Stimulated activated CD8-positive, alpha-beta memory T cell treated with anti-CD3 and anti-CD28 coated beads, Interleukin-15, amount 100 ng/mL, for 4 hours (primary cell): ENCODE results near the gene PLA2R1.
"Not testable (repeated sequence)": the region's sequence is repeated elsewhere in the genome, so short reads cannot be mapped to it uniquely, and the experiment has no call there.

Source experiments
- DNase-seq, 2 donors: peaks; one replicate each; pipeline ENCODE4 v3.0.0-alpha.2; 2020; ENCODE audit warnings: low read depth in 2 of 2

Gene PLA2R1

DNA sequence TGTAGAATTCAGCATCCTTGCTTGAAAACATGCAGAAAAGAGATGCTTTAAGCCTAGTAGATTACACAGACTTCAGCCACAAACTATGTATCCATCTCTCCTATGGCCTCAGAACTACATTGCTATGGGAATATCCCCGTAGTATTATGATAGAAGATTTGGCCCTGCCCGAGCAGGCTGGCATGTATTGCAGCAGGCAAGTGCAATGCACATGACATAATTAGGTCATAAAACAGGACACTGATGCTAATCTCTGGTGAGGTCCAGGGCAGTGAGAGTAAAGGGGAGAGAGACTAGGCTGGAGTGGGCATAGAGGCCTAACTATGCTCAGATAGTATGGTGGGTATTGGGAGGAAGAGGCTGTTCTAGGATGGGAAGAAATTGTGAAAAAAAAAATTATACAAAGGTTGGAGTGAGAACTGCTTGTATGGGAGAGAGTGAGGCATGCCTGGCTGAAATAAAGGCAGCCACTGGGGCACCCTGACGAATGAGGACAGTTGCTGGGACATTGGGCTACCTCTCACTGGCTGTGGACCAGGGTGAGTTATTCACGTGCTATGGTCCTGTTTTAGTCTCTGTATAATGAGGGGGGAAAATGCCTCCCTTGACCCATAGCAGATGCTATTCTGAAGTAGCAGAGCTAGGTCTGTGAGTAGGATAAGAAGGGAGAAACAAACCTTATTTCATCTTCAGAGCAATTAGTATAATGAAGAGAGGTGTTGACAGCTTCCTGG lies 1.6 kb upstream of the PLA2R1 start:
- DNase-seq: no peak

DNA sequence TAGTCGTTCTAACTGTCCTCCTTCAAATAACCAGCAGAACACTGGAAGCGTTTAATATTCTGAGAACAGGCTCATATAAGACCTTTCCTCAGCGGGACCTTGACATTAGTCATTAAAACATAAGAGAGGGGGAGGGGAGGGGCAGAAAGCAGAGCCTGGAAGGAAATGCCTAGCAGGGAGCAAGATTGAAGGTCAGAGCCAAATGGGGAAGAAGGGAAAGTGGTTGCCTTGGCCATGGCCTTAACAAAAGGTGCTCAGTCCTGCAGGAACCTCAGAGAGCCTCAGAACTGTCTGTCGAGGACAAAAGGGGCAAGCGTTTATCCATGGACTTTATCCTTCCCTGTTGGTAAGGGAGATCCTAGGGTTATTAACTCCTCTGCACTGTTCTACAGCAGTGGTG lies 856 bp upstream of the PLA2R1 start:
- DNase-seq: no peak

DNA sequence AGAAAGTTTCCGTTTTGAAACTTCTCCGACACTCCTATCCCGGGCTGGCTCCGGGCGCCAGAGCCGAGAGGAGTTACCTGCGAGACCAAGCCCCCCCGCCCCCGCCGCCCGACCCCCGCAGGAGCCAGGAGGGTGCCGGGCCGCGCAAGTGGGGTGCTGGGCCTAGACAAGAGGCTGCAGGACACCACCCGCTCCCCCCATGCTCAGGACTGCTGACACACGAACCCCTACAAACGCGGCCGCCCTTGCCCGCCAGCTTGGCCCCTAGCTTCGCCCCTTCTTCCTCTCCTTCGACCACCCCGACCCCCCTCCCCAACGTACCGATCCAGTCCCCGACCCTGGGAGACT lies 497 bp downstream of the PLA2R1 start:
- DNase-seq: no peak

DNA sequence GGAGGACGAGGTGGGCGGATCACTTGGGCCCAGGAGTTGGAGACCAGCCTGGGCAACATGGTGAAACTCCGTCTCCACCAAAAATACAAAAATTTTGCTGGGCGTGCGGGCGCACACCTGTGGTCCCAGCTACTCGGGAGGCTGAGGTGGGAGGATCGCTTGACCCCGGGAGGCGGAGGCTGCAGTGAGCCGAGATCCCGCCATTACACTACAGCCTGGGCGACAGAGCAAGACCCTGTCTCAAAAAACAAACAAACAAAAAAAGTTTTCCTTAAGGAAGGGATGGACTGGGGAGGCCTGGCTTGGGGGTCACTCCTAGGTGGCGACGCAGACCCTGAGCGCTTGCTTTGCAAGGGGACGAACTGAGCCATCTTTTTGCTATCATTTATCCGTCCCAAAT lies 882 bp downstream of the PLA2R1 start:
- no peak for DNase-seq

DNA sequence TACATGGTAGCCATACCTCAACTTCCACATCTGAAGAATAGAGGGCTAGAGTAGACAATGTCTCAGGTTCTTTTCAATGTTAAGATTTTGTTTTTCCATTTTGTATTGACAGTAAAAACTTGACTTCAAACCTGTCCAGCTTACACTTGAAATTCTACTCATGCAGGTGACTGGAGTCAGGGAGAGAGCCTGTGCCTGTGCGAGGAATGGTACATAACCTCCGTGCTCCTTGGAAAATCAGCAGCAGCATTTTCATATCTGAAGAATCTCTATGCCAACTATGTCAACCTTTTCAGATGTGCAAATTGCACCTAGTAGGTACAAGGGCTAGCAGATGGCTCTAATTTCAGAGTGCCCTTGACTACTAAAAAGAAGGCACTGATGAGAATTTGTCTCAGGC lies 2.1 kb downstream of the PLA2R1 start:
- no peak for DNase-seq

DNA sequence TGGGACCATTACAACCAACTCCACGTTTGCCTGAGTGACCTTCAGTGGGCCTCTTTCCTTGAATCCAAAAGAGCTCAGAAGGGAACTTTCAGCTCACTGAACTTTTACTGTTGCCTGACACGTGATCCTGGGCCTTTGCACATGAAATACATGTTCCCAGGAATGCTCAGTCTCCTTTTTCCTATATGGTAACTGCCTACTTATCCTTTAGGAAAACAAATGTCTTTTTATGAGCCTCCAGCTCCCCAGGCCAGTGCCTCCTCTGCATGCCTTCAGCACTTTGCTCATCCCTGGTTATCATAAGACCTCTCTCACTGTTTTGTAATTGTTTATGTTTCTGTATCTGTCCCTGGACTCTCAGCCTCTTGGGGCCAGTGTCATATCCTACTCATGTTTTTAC lies 5.1 kb downstream of the PLA2R1 start:
- DNase-seq: no peak

DNA sequence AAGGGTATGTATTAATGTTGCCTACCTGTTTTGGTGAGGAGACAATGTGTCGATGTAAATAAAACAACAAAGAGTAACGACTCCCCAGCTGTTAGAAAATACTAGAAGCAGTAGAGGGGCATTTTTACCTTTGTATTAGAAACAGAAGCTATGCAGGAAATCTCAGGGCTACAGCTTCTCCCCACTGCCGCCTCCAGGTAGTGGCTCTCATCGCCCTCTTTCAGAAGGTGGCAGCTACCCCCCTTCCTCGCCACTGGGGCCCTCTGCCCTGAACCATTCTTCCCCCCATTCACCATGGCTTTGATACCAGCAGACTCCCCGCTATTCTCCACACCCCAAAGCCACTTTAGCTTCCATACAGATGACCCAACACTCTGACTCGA lies 6.7 kb downstream of the PLA2R1 start:
- no peak for DNase-seq

DNA sequence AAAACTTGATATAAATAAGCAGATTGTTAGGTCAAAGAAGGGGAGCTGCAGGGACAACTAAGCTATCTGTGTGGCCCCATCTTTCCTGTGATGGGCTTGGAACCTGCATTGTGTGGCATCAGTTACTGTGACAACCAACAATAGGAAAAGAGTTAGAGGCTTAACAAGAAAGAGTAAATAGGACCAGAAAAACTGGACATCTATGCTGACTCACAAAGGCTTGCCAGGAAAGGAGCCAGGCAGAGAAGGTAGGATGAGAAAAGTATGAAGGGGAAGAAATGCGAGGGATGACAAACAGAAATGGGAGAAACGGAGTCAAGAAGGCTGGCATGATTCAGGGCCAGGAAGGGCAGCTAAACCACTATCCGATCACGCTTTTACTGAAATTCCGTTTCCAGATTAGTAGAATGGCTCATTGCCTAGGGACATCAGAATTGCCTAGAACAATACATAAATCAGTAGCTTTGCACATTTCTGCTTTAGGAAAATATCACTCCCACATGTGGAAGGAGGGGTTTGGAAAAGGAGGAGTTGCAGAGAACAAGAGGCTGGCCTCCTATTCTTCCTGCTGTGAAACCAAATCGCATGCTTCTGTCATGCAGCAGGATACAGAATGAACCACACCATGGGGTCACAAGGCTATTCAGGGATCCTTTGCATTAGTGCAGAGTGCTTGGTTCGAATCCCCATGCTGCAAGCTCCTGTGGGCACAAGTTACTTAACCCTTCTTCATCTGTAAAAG lies 7.3 kb downstream of the PLA2R1 start:
- no peak for DNase-seq

DNA sequence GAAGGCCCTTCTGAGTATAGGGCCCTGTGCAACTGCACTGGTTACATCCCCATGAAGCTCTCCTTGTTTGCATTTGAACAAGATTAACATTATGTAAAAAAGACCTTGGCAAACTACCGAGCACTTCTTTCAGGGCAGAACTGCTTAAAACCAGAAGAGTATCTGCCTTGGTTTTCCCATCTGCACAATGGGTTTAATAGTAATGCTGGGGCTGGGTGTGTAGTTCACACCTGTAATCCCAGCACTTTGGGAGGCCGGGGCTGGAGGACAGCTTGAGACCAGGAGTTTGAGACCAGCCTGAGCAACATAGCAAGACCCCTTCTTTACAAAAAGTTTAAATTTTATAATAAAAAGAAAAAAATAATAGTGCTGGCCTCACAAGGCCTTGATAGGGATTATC lies 8.5 kb downstream of the PLA2R1 start:
- DNase-seq: no peak

DNA sequence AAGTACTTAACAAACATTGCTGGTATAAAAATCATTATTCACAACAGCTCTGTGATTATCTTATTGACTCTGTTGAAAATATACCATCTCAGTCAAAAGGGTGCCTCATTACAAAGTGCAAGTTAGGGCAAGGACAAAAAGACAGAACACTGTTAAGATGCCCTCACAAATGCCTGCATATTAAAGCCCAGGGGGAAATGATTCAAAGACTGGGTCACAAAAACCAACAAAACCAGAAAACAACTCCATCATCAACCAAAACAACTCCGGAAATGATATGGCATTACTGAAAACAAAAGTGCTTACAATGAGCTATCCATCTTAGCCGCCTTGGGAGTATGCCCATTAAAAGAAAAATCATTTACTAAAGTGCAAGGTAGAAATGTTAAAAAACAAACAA lies 9.9 kb downstream of the PLA2R1 start:
- DNase-seq: no peak

DNA sequence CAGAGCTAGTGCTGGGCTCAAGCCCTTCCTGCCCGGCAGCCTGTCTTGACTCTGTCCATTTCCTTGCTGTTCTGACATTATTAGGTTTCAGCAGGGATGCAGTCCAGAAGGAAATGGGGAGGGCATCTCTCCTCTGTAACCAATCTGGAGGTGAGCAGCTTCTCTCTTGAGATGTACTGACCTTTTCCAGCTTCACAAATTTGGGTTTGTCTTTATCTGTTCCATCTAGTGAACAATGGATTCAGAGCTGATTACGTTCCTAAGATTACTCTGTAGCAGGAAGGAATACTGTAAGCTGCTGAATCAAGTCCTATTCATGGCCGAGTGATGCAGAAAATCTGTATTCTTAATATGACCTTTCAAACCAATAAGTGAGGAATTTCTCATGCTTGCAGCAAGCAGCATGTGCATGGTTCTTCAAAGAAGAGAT lies 11.0 kb downstream of the PLA2R1 start:
- no peak for DNase-seq

DNA sequence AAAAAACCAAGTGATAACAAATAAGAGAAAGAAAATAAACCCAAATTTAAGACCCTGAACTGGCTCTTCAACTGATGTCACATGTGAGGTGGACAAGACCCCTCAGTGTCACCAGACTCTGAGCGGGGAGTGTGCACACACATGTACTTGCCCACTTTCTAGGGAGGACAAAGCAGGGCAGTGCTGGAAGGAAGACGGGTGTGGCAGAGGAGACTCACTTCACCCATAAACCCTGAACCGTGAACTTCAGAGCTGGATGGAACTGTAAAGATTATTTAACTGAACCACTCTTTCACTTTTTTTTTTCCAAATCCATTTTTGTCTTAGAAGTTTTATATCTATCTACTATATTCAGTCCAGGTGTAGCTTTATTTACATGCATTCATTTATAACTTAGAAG lies 12.3 kb downstream of the PLA2R1 start:
- DNase-seq: no peak

DNA sequence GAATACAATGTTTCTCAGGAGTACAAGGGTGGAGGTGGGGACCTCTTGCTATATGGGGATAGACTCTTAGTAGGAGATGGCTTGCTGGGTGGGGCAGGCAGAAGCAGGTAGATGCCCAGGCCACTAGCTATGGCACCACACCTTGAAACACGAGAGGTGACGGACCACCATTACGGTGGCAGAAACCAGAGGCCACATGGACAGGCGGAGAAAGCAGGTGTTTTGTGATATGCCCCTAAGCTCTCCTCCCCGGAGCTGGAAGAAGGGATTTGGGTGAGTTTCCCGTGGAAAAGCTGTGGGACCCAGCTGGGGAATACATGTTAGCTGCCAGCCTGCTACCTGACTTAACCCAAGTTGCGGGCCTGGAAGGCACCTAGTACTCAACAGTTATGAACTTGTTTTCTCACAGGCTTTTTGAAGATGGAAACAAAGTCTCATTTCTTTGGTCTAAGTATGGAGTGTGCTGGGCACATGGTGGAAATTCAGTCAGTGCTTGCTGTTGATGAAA lies 16.7 kb downstream of the PLA2R1 start:
- DNase-seq: no peak

DNA sequence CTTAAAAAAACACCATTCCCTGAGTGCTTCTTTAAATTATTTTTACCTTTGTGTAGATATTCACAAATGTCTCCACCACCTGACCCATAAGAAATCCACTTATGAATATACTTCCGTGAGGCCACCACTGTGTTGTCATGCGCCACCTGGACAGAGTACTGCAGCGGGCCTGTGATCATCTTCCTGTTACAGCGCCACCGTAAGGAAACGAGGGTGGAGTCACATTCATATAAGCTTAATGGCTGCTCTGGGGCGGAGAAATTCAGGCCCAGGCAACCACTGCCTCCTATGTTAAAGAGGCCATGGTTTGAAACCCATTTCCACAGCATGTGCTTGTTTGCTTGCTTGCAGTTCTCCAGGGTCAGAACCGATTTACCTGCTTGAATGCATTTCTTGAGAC lies 17.7 kb downstream of the PLA2R1 start:
- DNase-seq: no peak

DNA sequence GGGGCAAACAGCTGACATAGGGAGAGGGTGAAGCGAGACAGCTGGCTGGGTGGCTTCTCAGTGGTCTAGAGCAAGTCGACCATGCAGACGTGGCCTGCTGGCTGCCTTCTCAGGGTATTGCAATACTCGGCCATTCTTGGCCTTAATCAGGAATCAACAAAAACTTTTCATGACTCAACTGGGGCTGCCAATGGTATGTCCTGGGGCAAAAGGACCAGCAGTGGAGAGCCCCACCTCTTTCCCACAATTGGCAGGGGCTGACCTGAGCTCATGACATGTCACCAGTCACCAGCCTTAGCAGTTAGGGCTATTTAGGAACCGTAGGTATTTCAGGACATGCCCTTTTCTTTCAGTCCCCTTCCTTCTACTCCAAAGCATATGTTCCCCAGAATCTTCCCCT lies 19.1 kb downstream of the PLA2R1 start:
- no peak for DNase-seq

DNA sequence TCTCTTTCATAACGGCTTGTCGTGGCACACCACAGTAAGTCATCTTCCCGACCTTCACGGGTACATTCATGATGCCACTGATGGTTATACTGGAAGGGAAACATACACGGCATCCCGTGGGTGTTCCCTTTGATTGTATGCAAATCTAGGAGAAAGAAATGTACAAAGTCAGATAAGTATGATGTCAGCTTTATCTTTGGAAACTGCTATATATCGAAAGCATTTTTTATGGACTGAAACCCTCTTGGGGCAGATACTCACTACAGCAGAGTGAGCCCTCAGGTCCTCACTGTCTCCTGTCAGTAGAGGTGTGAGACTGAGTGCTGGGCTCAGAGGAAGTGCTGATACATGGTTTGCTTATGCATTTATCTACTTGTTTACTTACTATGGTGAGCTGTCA lies 20.4 kb downstream of the PLA2R1 start:
- DNase-seq: no peak

DNA sequence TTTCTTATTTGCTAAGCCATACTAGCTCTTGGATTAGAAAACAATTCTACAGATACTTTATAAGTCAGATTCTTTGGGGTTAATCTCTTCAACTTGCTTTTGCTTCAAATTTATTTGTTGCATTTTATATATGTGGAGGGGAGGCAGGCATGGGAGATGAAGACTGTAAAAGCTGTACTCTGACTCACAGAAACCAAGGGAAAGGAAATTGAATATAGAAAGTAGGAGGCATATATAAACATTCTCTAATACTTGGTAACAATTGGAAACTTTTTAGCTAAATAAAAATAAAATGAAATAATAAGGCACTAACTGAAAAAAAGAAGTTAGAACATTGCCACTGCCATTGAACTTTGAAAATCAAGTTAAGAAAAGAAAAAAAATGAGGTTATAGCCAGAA lies 21.3 kb downstream of the PLA2R1 start:
- no peak for DNase-seq

DNA sequence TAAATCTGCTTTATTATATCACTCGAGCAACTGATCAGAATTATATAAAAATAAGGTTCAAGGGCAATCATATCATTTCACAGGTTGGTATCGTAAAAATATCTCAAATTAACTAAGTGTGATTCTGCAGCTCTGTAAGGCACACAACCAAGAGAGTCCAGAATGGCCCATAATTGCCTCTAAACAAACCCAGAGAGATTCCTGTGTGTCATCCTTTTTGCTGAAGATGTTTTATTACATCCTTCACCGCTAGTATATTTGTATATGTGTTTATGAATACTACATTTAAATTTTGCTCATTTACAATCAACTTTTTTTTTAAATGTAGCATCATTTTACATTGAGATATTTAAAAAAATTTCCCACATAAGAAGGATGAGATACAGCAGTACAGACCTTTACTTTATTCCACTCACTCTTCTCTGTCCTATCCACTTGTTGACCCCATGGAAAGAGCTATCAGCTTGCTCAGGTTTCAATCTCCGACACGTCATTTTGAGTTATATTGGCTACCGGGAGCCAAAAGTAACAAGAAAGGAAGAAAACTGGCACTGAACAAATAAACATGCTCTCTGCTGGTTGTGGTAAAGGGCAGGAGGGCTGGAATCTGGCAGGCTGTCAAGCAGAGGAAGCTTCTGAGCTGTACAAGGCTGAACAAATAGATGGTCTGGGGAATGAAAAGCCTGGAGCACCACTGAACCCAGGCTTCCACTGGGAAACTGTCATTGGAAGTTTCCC lies 23.1 kb downstream of the PLA2R1 start:
- DNase-seq: no peak

DNA sequence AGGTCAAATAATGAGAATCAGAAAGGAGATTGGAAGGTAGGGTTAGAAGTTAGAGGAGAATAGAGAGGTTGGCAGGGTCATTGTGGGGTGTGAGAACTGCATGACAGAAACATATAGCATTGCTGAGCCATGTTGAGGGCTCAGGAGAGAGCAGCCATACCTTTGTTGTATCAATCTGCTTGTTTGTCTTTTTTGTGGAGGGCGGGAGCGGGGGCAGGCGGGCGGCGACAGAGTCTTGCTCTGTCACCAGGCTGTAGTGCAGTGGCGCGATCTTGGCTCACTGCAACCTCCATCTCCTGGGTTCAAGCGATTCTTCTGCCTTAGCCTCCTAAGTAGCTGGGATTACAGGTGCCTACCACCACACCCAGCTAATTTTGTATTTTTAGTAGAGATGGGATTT lies 23.8 kb downstream of the PLA2R1 start:
- DNase-seq: not testable (repeated sequence)

DNA sequence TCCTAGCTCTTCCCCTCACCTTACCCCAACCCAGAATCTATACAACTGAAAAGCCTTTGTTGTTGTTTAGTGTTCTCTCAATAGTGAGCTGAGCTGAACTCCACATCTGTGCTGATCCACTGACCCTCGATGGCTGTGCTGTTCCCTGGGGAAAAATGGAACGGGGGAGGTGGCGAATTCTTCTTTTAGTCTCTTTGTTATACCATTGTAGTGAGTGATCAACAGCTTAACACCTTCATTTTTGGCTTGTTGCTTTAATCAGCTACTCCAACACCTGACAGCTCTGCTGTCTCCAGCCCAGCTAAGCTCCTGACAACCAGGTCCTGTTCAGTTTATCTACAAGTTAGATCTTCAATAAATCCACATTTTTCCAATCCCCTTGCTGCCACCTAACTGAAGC lies 25.7 kb downstream of the PLA2R1 start:
- DNase-seq: no peak

DNA sequence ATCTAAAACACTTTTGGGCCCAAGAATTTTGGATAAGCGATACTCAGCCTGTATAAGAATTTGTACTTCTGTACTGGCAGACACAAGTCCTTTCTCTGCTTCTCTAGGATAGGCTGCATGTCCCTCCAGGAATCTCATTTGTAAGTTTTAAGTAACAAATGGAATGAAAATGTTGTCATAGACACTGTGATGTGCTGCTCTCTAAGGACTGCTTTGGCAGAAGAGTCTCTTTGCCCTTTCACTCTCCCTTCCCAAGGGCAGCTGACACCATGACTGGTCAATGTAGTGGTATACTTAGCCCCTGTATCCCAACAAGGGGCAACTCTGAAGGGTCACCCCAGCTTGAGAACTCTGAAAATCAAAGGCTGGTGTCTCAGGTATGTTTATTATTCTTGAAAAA lies 27.3 kb downstream of the PLA2R1 start:
- DNase-seq: no peak

DNA sequence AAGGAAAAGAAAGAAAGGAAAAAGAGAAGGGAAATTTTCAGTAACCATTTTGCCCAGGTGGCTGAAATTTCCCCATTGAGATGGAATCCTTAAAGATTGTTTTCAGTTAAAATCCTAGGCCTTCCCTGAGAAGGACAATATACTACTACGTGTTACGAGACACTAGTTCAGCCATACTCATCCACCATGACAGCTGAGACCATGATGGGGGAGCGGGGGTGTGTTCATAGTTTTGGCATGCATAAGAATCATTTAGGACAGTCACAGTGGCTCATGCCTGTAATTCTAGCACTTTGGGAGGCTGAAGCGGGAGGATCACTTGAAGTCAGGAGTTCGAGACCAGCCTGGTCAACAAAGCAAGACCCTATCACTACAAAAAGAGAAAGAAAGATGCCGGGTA lies 28.0 kb downstream of the PLA2R1 start:
- no peak for DNase-seq
